Middle frontal gyrus (tissue), 1 donor: Measurements from ENCODE around the gene ZNF547.
"Not testable (repeated sequence)": the region's sequence is repeated elsewhere in the genome, so short reads cannot be mapped to it uniquely, and the experiment has no call there.

ENCODE experiments used
- DNase-seq: peaks from one replicate; pipeline ENCODE4 v3.0.0-alpha.2; 2015; ENCODE audit warnings: low spot score; ENCODE audit errors: extremely low spot score

Gene ZNF547

GRCh38 chr19:57374179-57374578 lies 10.8 kb downstream of the ZNF547 start:
- DNase-seq, result no peak

DNA sequence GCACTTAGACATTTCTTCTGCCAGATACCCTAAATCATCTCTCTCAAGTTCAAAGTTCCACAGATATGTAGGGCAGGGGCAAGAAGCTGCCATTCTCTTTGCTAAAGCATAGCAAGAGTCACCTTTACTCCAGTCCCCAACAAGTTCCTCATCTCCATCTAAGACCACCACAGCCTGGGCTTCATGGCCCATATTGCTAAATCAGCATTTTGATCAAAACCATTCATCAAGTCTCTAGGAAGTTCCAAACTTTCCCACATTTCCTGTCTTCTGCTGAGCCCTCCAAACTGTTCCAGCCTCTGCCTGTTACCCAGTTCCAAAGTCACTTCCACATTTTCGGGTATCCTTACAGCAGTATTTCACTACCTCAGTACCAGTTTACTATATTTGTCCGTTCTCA lies 11.3 kb downstream of the ZNF547 start:
- DNase-seq, result not testable (repeated sequence)

- no peak for DNase-seq
Observed at GRCh38 chr19:57376151-57376550, 12.8 kb downstream of the ZNF547 start.

GRCh38 chr19:57377498-57378146 lies 14.3 kb downstream of the ZNF547 start:
- DNase-seq, result no peak

DNA sequence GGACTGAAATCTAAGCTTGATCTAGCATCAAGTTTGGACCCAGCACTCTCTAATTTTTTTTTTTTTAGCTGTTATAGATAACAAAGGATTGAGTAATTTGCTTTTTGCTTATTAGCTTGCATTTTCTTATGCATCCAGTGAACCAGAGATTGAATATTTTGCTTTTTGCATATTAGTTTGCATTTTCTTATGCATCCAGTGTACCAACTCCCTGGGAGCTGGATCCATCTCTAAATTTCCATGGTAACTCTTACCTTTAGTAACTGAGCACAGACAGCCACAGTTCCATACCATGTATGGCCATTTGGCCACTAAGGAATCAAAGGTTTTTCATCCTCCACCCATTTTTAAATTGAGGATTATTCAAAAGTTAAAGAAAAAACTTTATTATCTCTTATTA lies 17.6 kb downstream of the ZNF547 start:
- DNase-seq, result no peak

GRCh38 chr19:57382806-57383488 lies 19.6 kb downstream of the ZNF547 start:
- no peak for DNase-seq

DNA sequence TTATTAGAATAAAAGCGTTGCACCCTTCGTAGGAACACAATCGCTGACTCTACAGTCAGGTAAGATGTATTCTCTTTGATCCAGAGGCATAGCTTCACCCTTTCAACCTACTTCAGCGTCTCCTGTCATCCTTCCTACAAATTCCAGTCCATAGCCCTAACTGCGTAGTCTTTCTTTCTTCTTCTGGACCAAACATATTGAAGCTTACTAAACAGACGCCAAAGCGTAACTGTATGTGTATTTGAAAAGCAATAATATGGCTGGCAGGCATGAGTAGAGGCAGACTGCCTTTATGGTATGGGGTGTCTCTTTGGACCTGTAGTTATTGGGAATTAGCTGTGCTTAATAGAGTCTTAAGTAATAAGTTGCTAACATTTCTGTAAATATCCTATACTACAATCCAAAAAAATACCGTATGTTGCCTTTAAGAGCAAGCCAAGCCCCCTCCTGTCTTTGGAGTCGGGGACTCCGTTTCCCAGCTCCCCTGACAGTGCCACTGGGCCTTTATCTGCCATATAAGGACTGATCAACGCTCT lies 25.9 kb downstream of the ZNF547 start:
- DNase-seq, result no peak

DNA sequence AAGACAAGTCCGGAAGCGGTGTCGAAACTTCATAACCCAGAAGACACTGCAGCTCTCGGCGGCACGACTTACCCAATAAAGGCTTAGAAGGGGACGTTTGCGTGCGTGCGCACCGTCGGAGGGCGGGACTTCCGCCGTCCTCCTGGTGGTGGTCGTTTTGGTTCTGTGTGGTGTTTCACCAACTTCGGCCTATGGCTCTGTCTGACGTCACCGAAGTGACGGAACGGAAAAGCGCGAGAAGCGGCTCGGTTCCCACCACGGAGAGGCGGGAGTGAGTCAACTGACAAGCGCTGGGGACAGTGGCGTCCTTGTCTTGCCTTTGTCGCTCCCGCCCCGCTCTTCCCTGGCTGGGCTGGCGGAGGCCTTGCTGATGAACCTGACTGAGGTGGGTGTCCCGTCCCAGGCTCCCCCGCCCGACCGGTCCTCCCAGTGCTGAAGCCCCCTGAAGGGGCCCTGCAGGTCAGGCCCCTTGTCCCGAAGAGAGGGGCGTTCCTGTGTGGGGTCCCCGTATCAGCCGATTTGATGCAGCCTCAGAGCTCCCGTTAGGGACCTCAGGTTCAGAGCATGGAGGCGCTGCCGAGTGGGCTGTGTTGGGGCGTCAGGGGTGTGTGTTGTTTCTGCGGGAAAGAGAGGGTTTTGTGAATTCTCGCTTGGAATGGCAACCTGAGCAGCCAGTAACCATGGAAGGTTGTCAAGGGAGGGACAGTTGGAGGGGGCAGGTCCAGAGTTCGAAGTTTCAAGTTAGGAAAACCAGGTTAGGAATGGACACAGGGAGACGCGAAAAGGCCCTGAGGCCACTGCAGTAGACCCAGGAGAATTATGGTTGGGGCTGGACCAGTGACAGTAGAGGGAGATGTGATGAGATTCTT lies 26.6 kb downstream of the ZNF547 start, which contains the start of gene ZNF548:
Gene ZNF548 (plus strand): TSS at position 125 of the 869 bp plus-strand sequence. CDS start 246 bp downstream, at position 371.
- DNase-seq, result peak; percentile 97

DNA sequence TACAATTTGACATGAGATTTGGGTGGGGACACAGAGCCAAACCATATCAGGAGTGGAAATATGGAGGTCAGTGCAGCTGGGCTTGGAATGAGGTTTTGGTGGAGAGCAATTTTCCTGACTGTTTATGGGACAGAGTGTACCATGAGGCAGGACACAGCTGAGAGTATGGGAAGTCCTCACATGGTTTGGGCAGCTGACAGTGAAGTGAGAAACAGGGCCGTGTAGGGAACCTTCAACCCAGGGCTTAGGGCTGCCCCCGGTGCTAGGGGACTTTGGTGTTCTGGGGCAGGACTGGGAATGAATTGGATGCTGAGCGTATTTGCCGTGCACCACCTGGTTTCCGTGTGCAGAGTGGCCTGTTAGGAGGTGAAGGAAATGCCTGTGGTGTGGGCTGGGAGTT lies 32.4 kb downstream of the ZNF547 start:
- DNase-seq, result no peak

DNA sequence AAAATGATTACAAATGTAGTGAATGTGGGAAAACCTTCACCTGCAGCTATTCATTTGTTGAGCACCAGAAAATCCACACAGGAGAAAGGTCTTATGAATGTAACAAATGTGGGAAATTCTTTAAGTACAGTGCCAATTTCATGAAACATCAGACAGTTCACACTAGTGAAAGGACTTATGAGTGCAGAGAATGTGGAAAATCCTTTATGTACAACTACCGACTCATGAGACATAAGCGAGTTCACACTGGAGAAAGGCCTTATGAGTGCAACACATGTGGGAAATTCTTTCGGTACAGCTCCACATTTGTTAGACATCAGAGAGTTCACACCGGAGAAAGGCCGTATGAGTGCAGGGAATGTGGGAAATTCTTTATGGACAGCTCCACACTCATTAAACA lies 35.5 kb downstream of the ZNF547 start:
- no peak for DNase-seq

DNA sequence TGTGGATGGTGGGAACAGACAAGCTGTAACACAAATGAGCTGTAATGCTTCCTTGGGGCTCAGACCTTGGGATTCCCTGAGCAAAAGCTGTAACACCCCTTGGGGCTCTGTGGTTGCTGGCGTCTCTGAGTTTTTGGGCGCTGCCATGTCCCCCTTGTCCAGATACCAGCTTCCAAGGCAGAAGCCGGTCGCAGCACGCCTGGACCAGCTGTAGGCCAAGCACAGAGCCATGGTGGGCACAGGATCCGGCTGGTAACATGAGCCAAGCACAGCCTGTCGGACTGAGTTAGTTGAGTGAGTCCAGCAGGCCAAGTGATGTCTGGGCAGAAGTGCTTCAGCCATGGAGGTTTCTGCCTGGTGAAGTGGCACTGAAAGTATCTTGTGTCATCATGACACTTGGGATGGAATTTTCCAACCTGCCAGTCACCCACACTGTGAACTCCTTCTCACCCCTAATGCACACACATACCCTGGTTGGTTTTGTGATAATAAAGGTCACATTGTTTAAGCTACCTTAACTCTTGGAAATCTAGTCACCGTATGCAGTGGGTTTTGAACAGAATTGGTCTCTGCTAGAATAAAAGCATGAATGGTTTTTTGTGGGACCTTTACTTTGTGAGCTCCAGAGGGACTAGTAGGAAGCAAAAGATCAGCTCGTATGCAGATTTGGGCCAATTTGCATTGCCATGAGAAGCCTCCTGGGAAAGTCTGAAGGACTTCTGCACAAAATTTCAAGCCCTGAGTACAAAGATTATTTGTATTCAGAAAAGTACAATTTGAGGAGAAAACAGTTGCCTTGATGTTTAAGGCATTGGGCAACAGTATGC lies 40.6 kb downstream of the ZNF547 start:
- no peak for DNase-seq

DNA sequence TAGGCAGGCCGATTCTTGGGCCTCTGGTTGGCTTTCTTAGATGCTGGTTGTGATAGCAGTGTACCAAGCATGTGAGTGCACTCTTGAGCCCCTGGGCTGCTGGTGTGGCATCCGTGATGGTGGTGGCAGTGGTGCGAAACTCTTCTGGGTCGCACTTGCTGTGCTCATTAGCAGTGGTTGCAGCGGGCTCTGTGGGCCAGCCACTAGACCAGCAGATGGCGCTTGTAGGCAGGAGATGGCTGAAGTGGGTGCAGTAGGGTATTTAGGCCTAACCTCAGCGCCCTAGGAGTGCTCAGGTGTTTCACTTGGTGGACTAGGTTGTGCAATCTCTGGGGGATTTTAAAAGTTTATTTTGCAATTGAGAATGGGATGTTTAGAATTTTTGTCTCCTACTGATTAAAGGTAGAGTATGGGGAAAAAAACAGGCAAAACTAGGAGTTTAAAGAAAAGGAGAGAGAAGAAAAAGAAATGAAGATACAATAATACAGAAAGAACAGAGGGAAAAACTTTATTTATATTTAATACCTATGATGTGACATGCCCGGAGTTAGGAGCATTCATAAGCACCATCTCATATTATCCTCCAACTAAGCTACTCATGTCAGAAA lies 43.3 kb downstream of the ZNF547 start:
- no peak for DNase-seq

GRCh38 chr19:57410877-57411671 lies 47.7 kb downstream of the ZNF547 start, which contains the start of gene ZNF17:
TSS of gene ZNF17 (plus strand) at chr19:57411161. CDS start at chr19:57413616, 2,455 bp downstream.
- DNase-seq, result peak; percentile 93

DNA sequence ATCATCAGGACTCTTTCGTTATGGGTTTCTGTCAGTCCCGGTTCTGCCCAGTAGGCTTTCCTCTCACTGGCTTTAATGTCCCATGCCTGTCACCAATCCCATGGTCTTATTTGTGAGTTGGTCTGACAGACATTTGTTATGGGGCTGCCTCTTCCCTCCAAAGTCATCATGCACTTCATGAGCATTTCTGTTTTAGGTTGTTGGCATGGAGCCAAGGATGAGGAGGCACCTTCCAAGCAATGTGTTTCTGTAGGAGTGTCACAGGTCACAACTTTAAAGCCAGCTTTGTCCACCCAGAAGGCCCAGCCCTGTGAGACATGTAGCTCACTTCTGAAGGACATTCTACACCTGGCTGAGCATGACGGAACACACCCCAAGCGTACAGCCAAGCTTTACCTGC lies 56.1 kb downstream of the ZNF547 start:
- DNase-seq, result no peak

GRCh38 chr19:57421037-57421436 lies 57.7 kb downstream of the ZNF547 start:
- no peak for DNase-seq
